Left ventricle myocardium inferior (tissue), 1 donor: ENCODE results near the gene TANC1. TPM values are rescaled to one million over a fixed set of nuclear protein-coding genes. Genes with fewer than 3 reads are reported as not detected.

ENCODE experiments used
- DNase-seq: peaks from one replicate; pipeline ENCODE4 v3.0.0-alpha.2; 2020
- H3K27ac ChIP-seq: fragments of 200-600 bp; replicated peaks from 2 replicates; pipeline ENCODE4 v1.8.0; 2021
- H3K27me3 ChIP-seq: fragments of 200-600 bp; 2 replicates; pipeline ENCODE4 v1.8.0; 2021; ENCODE audit warnings: low read depth
- H3K36me3 ChIP-seq: fragments of 200-600 bp; 2 replicates; pipeline ENCODE4 v1.8.0; 2021
- H3K4me1 ChIP-seq: fragments of 200-600 bp; 2 replicates; pipeline ENCODE4 v1.8.0; 2021
- H3K4me3 ChIP-seq: fragments of 200-600 bp; 2 replicates; pipeline ENCODE4 v1.8.0; 2021; ENCODE audit warnings: mild to moderate bottlenecking, moderate library complexity
- H3K9me3 ChIP-seq: fragments of 200-600 bp; replicated peaks from 2 replicates; pipeline ENCODE4 v1.8.0; 2021
- CTCF ChIP-seq: fragments of 200-600 bp; IDR thresholded peaks from 2 replicates; pipeline ENCODE4 v1.8.0; 2021; ENCODE audit warnings: antibody characterized with exemption, mild to moderate bottlenecking, borderline replicate concordance
- intact Hi-C: fragments of 100-400 bp; cut with micrococcal nuclease; formaldehyde crosslinking; loops from one replicate; pipeline ENCODE4 v1.11.0; 2022
- total RNA-seq: library from RNA; stranded (reverse); fragmentation: NEBNext Ultra II Directional; extraction: Animal tissue kit (Norgen Biotek cat#: 25700); gene quantifications from one replicate; pipeline ENCODE4 v1.2.1, GENCODE V29; 2021
- donor health status: DM: no; HTN: yes; CAD: no; lungs with severe emphysema.

The TANC1 gene
- total RNA-seq, 1 donor from 2014 or later: 59.7 TPM

- Histone ChIP-seq H3K4me3 (peak overlapping the region; percentile 20), H3K27me3 (no peaks in the 10 kb centered on the region), H3K9me3 (no peaks in the 10 kb centered on the region), H3K4me1 (peaks cover 98% of the 10 kb centered on the region), H3K27ac (peak overlapping the region; percentile 84), H3K36me3 (no peaks in the 10 kb centered on the region)
- intact Hi-C loops: loop anchor here (10.0 kb wide), 1 partner anchor 96 kb away; no protein-coding TSS in a partner anchor
- DNase-seq: no peak
- TF ChIP-seq CTCF: no peak
Measured at GRCh38 chr2:159090514-159091201, 122.2 kb downstream of the TANC1 start.

DNA sequence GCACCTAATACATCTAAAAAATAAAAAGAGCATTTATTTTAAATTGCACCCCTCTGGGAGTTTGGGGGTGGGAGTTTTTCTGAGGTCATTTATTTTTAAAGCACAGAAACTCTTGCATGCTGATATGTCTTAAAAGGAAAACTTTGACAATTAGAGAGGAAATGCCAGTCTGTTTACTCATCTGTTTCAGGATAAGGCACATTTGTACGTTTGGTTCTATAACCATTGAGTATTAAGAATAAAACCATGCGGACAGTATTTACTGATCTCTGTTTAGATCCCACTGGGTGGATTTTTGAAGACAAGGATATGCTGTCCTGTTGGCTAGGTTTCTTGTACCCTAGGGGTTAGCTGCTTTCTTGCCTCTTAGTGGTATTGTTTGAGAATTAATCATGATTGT lies 122.9 kb downstream of the TANC1 start:
- H3K4me3 ChIP-seq: peak overlapping the region; percentile 24
- H3K27me3 ChIP-seq: no peaks in the 10 kb centered on the region
- no peak for DNase-seq
- H3K27ac ChIP-seq: peak overlapping the region; percentile 84
- no peak for TF ChIP-seq CTCF
- H3K9me3 ChIP-seq: peaks cover 7% of the 10 kb centered on the region
- peaks cover 97% of the 10 kb centered on the region for H3K4me1 ChIP-seq
- no peaks in the 10 kb centered on the region for H3K36me3 ChIP-seq
- intact Hi-C loops: loop anchor here (10.0 kb wide), 1 partner anchor 97 kb away; no protein-coding TSS in a partner anchor

- Histone ChIP-seq H3K4me1 (peaks cover 97% of the 10 kb centered on the region), H3K27ac (peak overlapping the region; percentile 84), H3K9me3 (peaks cover 12% of the 10 kb centered on the region), H3K4me3 (peak overlapping the region; percentile 24), H3K27me3 (no peaks in the 10 kb centered on the region), H3K36me3 (no peaks in the 10 kb centered on the region)
- intact Hi-C loops: loop anchor here (10.0 kb wide), 1 partner anchor 97 kb away; no protein-coding TSS in a partner anchor
- TF ChIP-seq CTCF: no peak
- no peak for DNase-seq
Measured at GRCh38 chr2:159091976-159092375, 123.5 kb downstream of the TANC1 start.

GRCh38 chr2:159093497-159093896 lies 125.1 kb downstream of the TANC1 start:
- no peak for DNase-seq
- Histone ChIP-seq H3K27ac (peak overlapping the region; percentile 84), H3K4me3 (no peak overlapping the region), H3K36me3 (peaks cover 10% of the 10 kb centered on the region), H3K27me3 (no peaks in the 10 kb centered on the region), H3K4me1 (peaks cover 97% of the 10 kb centered on the region), H3K9me3 (peaks cover 13% of the 10 kb centered on the region)
- TF ChIP-seq CTCF: no peak
- intact Hi-C loops: loop anchor here (10.0 kb wide), 1 partner anchor 99 kb away; no protein-coding TSS in a partner anchor

DNA sequence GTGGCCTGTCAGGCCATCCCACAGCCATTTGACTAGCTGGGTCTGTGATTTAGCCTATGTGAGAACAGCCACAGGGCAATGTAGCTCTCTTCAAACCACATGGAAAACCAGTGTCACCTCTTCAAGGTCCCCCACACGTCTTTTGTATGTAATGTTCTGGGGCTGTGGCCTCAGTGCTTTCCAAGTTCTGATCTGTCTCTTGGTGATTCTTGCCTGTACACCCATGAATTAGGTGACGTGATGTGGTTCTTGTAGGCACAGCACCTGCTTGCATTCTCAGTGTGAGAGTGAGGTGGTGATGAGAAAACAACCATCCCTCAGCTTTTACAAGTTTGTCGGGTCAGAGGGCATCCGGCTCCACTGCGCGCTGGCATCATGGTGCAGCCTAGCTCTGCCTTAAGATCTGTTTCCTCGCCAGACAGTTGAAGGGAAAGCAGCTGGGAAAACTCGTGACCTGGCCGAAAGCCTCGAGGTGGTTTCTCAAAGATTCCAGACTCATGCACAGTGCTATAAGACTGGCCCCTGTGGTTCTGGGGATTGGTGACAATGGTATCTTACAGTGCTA lies 125.8 kb downstream of the TANC1 start:
- Histone ChIP-seq H3K27me3 (no peaks in the 10 kb centered on the region), H3K36me3 (peaks cover 10% of the 10 kb centered on the region), H3K9me3 (peaks cover 13% of the 10 kb centered on the region), H3K4me3 (no peak overlapping the region), H3K4me1 (peaks cover 97% of the 10 kb centered on the region), H3K27ac (peak overlapping the region; percentile 84)
- DNase-seq: peak; percentile 54
- intact Hi-C loops: loop anchor here (10.0 kb wide), 1 partner anchor 99 kb away; no protein-coding TSS in a partner anchor
- TF ChIP-seq CTCF: no peak
